Chondrocyte (in vitro differentiated cells): ENCODE measurements around the gene SLC6A13. TPM values are rescaled to one million over a fixed set of nuclear protein-coding genes. Genes with fewer than 3 reads are reported as not detected.

Experiments used
- DNase-seq: peaks from one replicate; pipeline ENCODE4 v3.0.0; 2021; ENCODE audit warnings: mixed read lengths, low spot score
- H3K27ac Mint-ChIP-seq: one replicate; pipeline ENCODE4 v1.8.0; 2021; ENCODE audit warnings: mild to moderate bottlenecking, moderate library complexity, mixed read lengths; ENCODE audit not compliant: unreplicated experiment
- H3K27me3 Mint-ChIP-seq: 2 replicates; pipeline ENCODE4 v1.8.0; 2021; ENCODE audit warnings: low read depth, mixed read lengths
- H3K36me3 Mint-ChIP-seq: 2 replicates; pipeline ENCODE4 v1.8.0; 2021; ENCODE audit warnings: low read depth, mixed read lengths
- H3K4me1 Mint-ChIP-seq: 2 replicates; pipeline ENCODE4 v1.8.0; 2021; ENCODE audit warnings: low read depth, mild to moderate bottlenecking, mixed read lengths
- H3K4me3 Mint-ChIP-seq: one replicate; pipeline ENCODE4 v1.8.0; 2021; ENCODE audit warnings: mild to moderate bottlenecking, moderate library complexity, mixed read lengths; ENCODE audit not compliant: unreplicated experiment
- H3K9me3 Mint-ChIP-seq: 2 replicates; pipeline ENCODE4 v1.8.0; 2021; ENCODE audit warnings: low read depth, mixed read lengths
- CTCF ChIP-seq: fragments of 200-600 bp; sonication (generic); IDR thresholded peaks from 2 replicates; pipeline ENCODE4 v1.5.0; 2021; ENCODE audit warnings: antibody characterized with exemption, mild to moderate bottlenecking, moderate library complexity
- total RNA-seq: library from RNA; stranded (reverse); gene quantifications from 3 replicates; pipeline ENCODE4 v1.2.1, GENCODE V29; 2021

Gene SLC6A13
- total RNA-seq, 1 donor from 2014 or later: 0.37 TPM

GRCh38 chr12:256225-256624 lies 6.4 kb downstream of the SLC6A13 start:
- DNase-seq: no peak
- TF ChIP-seq CTCF: no peak
- H3K9me3 Mint-ChIP-seq: no peaks in the 10 kb centered on the region
- H3K36me3 Mint-ChIP-seq: no peaks in the 10 kb centered on the region
- no peak overlapping the region for H3K4me3 Mint-ChIP-seq
- H3K27me3 Mint-ChIP-seq: peaks cover 43% of the 10 kb centered on the region
- H3K27ac Mint-ChIP-seq: no peak overlapping the region
- no peaks in the 10 kb centered on the region for H3K4me1 Mint-ChIP-seq

GRCh38 chr12:254912-255311 lies 7.7 kb downstream of the SLC6A13 start:
- Mint-ChIP-seq H3K4me1 (no peaks in the 10 kb centered on the region), H3K9me3 (no peaks in the 10 kb centered on the region), H3K4me3 (no peak overlapping the region), H3K36me3 (no peaks in the 10 kb centered on the region), H3K27ac (no peak overlapping the region), H3K27me3 (peaks cover 42% of the 10 kb centered on the region)
- no peak for TF ChIP-seq CTCF
- no peak for DNase-seq

- no peak for TF ChIP-seq CTCF
- Mint-ChIP-seq H3K27me3 (peaks cover 38% of the 10 kb centered on the region), H3K36me3 (no peaks in the 10 kb centered on the region), H3K27ac (no peak overlapping the region), H3K4me1 (no peaks in the 10 kb centered on the region), H3K9me3 (no peaks in the 10 kb centered on the region), H3K4me3 (no peak overlapping the region)
- DNase-seq: no peak
Observed at GRCh38 chr12:254039-254438, 8.6 kb downstream of the SLC6A13 start.

GRCh38 chr12:253116-253831 lies 9.4 kb downstream of the SLC6A13 start:
- Mint-ChIP-seq H3K27me3 (peaks cover 38% of the 10 kb centered on the region), H3K4me1 (no peaks in the 10 kb centered on the region), H3K27ac (no peak overlapping the region), H3K4me3 (no peak overlapping the region), H3K36me3 (no peaks in the 10 kb centered on the region), H3K9me3 (no peaks in the 10 kb centered on the region)
- DNase-seq: no peak
- no peak for TF ChIP-seq CTCF

- no peak for DNase-seq
- no peak overlapping the region for H3K4me3 Mint-ChIP-seq
Observed at GRCh38 chr12:252636-253035, 10.0 kb downstream of the SLC6A13 start.

More at GRCh38 chr12:252636-253035, 10.0 kb downstream of the SLC6A13 start:
- H3K36me3 Mint-ChIP-seq: no peaks in the 10 kb centered on the region
- H3K9me3 Mint-ChIP-seq: peaks cover 6% of the 10 kb centered on the region
- peaks cover 37% of the 10 kb centered on the region for H3K27me3 Mint-ChIP-seq
- no peak overlapping the region for H3K27ac Mint-ChIP-seq
- no peaks in the 10 kb centered on the region for H3K4me1 Mint-ChIP-seq
- TF ChIP-seq CTCF: no peak
